Measurements from ENCODE around the gene KCNAB3.

KCNAB3 gene

DNA sequence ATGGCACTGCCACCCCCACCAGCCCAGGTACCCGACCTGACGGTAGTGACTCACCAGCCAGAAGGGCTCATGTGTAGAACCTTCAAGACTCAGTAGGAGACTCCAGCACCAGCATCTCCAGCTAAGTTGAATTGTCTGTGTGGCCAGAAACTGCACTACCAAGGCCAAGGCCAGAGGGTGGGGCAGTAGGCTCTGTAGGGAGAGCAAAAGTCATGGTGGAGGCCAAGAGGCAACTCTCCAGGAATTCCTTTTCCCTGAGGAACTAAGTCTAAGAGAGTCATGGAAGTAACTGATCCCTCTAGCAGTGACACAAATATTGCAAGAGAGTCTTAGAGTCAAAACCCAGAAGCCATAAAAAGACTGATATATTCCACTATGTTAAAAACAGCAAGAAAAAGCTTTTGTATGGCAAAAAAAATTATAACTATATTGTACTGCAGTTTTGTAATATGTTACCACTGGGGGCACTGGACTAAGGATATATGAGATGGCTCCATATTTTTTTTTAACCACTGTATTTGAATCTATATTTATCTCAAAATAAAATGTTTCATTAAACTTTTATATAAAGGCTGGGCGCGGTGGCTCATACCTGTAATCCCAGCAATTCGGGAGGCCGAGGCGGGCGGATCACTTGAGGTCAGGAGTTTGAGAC is 42.6 kb upstream of the KCNAB3 start:
- TF ChIP-seq, protein P1, sequence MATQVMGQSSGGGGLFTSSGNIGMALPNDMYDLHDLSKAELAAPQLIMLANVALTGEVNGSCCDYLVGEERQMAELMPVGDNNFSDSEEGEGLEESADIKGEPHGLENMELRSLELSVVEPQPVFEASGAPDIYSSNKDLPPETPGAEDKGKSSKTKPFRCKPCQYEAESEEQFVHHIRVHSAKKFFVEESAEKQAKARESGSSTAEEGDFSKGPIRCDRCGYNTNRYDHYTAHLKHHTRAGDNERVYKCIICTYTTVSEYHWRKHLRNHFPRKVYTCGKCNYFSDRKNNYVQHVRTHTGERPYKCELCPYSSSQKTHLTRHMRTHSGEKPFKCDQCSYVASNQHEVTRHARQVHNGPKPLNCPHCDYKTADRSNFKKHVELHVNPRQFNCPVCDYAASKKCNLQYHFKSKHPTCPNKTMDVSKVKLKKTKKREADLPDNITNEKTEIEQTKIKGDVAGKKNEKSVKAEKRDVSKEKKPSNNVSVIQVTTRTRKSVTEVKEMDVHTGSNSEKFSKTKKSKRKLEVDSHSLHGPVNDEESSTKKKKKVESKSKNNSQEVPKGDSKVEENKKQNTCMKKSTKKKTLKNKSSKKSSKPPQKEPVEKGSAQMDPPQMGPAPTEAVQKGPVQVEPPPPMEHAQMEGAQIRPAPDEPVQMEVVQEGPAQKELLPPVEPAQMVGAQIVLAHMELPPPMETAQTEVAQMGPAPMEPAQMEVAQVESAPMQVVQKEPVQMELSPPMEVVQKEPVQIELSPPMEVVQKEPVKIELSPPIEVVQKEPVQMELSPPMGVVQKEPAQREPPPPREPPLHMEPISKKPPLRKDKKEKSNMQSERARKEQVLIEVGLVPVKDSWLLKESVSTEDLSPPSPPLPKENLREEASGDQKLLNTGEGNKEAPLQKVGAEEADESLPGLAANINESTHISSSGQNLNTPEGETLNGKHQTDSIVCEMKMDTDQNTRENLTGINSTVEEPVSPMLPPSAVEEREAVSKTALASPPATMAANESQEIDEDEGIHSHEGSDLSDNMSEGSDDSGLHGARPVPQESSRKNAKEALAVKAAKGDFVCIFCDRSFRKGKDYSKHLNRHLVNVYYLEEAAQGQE (IDR thresholded peaks at IDR 0.05; ENCODE audit: low read depth), result no peak
- TF ChIP-seq NFIC (IDR thresholded peaks at IDR 0.05), result no peak
- no peak for TF ChIP-seq ZBTB7A (IDR thresholded peaks at IDR 0.05; ENCODE audit: low read depth)
- TF ChIP-seq, protein P2, sequence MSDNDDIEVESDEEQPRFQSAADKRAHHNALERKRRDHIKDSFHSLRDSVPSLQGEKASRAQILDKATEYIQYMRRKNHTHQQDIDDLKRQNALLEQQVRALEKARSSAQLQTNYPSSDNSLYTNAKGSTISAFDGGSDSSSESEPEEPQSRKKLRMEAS (IDR thresholded peaks at IDR 0.05), result no peak
- no peak for TF ChIP-seq YY1 (IDR thresholded peaks at IDR 0.05; ENCODE audit: low read depth)
- TF ChIP-seq FOXM1 (IDR thresholded peaks at IDR 0.05; ENCODE audit: borderline replicate concordance, low read depth), result no peak
- TF ChIP-seq CREB1 (IDR thresholded peaks at IDR 0.05; ENCODE audit: low read depth), result no peak
- TF ChIP-seq CEBPB (IDR thresholded peaks at IDR 0.05), result no peak
- TF ChIP-seq RAD21 (IDR thresholded peaks at IDR 0.05; ENCODE audit: low read depth), result no peak
- TF ChIP-seq EP300 (IDR thresholded peaks at IDR 0.05; ENCODE audit: borderline replicate concordance), result no peak
- TF ChIP-seq EGR1 (IDR thresholded peaks at IDR 0.05), result no peak
- no peak for TF ChIP-seq TAF1 (IDR thresholded peaks at IDR 0.05; ENCODE audit: low read depth)
- TF ChIP-seq, protein P3, sequence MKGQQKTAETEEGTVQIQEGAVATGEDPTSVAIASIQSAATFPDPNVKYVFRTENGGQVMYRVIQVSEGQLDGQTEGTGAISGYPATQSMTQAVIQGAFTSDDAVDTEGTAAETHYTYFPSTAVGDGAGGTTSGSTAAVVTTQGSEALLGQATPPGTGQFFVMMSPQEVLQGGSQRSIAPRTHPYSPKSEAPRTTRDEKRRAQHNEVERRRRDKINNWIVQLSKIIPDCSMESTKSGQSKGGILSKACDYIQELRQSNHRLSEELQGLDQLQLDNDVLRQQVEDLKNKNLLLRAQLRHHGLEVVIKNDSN (IDR thresholded peaks at IDR 0.05), result no peak
- TF ChIP-seq TCF12 (IDR thresholded peaks at IDR 0.05; ENCODE audit: low read depth), result no peak
- TF ChIP-seq TEAD4 (IDR thresholded peaks at IDR 0.05), result no peak

DNA sequence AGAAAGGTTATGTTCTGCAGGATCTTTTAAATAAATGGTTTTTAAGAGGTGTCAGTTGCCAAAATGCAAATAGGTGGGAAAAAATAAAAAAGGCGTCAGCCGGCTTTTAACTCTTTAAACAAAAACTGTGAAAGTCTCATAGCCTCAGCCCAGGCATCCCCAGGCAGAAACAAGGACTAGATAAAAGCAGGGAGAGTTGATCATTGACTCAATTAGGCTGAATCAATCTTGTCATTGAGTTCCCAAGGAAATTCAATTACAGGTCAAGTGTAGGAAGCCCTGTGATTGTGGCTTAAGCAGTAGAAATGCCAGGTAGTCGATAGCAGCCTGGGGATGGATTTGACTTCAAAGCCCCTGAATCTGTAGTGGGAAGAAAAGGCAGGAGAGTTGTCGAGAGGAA is 42.0 kb upstream of the KCNAB3 start:
- no peak for TF ChIP-seq FOXM1 (IDR thresholded peaks at IDR 0.05; ENCODE audit: borderline replicate concordance, low read depth)
- no peak for TF ChIP-seq TAF1 (IDR thresholded peaks at IDR 0.05; ENCODE audit: low read depth)
- TF ChIP-seq, protein P3 (IDR thresholded peaks at IDR 0.05), result no peak
- no peak for TF ChIP-seq CREB1 (IDR thresholded peaks at IDR 0.05; ENCODE audit: low read depth)
- TF ChIP-seq, protein P1 (IDR thresholded peaks at IDR 0.05; ENCODE audit: low read depth), result no peak
- TF ChIP-seq EP300 (IDR thresholded peaks at IDR 0.05; ENCODE audit: borderline replicate concordance), result no peak
- no peak for TF ChIP-seq ZBTB7A (IDR thresholded peaks at IDR 0.05; ENCODE audit: low read depth)
- no peak for TF ChIP-seq TEAD4 (IDR thresholded peaks at IDR 0.05)
- TF ChIP-seq EGR1 (IDR thresholded peaks at IDR 0.05), result no peak
- TF ChIP-seq, protein P2 (IDR thresholded peaks at IDR 0.05), result no peak

DNA sequence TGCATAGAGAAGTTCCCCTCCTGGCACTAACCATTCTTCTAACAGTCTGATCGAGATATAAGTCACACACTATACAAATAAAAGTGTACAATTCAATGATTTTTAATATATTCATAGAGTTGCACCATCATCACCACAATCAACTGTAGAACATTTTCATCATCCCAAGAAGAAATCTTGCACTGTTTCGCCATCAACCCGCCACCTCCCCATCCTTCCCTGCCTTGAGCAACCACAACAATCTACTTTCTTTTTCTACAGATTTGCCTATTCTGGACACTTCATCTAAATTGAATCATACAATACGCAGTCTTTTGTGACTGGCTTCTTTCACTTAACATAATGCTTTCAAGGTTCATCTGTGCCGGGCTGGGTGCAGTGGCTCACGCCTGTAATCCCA is 39.8 kb upstream of the KCNAB3 start:
- TF ChIP-seq CREB1 (IDR thresholded peaks at IDR 0.05; ENCODE audit: low read depth) (no peak), TAF1 (IDR thresholded peaks at IDR 0.05; ENCODE audit: low read depth) (no peak), CEBPB (IDR thresholded peaks at IDR 0.05) (no peak), ZBTB7A (IDR thresholded peaks at IDR 0.05; ENCODE audit: low read depth) (no peak)
- TF ChIP-seq, protein P1 (IDR thresholded peaks at IDR 0.05; ENCODE audit: low read depth), result no peak
- TF ChIP-seq, protein P3 (IDR thresholded peaks at IDR 0.05), result no peak
- TF ChIP-seq, protein P2 (IDR thresholded peaks at IDR 0.05), result no peak

DNA sequence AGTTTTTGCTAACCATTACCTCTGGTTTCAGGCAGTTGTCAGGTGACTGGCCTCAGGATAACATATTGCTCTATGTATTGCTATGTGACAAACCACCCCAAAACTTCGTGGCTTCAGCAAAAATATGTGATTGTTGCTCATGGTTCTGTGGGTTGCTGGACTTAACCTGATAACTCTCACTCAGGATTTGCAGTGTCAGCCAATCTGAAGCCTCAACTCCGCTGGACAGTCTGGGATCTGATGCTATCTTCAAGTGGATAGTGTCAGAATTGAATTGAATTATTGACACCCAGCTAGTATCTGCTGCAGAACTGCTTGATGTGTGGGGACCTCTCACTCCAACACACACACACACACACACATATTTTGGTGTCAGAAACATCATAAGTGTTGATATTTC is 38.1 kb upstream of the KCNAB3 start:
- TF ChIP-seq CEBPB (IDR thresholded peaks at IDR 0.05), result no peak
- no peak for TF ChIP-seq RAD21 (IDR thresholded peaks at IDR 0.05; ENCODE audit: low read depth)
- TF ChIP-seq, protein P2 (IDR thresholded peaks at IDR 0.05), result no peak
- no peak for TF ChIP-seq TEAD4 (IDR thresholded peaks at IDR 0.05)
- TF ChIP-seq CREB1 (IDR thresholded peaks at IDR 0.05; ENCODE audit: low read depth), result no peak
- no peak for TF ChIP-seq EP300 (IDR thresholded peaks at IDR 0.05; ENCODE audit: borderline replicate concordance)
- TF ChIP-seq TCF12 (IDR thresholded peaks at IDR 0.05; ENCODE audit: low read depth), result no peak
- TF ChIP-seq, protein P1 (IDR thresholded peaks at IDR 0.05; ENCODE audit: low read depth), result no peak
